Lung (tissue), 12 donors: ENCODE measurements around the gene TLCD2. TPM values are rescaled to one million over a fixed set of nuclear protein-coding genes. Genes with fewer than 3 reads are reported as not detected.
"Not testable (repeated sequence)": the region's sequence is repeated elsewhere in the genome, so short reads cannot be mapped to it uniquely, and the experiment has no call there.

ENCODE experiments used
- ATAC-seq: fragments of 200-7000 bp; cut with Tn5 transposase; one replicate; pipeline ENCODE4 v1.9.1; 2020; ENCODE audit warnings: moderate number of reproducible peaks; ENCODE audit not compliant: insufficient read depth, low FRiP score
- DNase-seq, 3 donors: peaks; one replicate each; pipeline ENCODE4 v3.0.0-alpha.2; 2013 to 2017
- H3K27ac ChIP-seq, 2 donors: one replicate each; pipeline ENCODE4 v1.5.1; 2013; ENCODE audit warnings: mild to moderate bottlenecking in 2 of 2, moderate library complexity in 2 of 2, control low read depth in 1 of 2, inconsistent platforms in 1 of 2, low read depth in 1 of 2, low read length in 1 of 2
- H3K27me3 ChIP-seq, 3 donors: one replicate each; pipeline ENCODE4 v1.5.1; 2013; ENCODE audit warnings: low read length in 2 of 3; ENCODE audit not compliant: control insufficient read depth in 3 of 3, insufficient read depth in 3 of 3
- H3K36me3 ChIP-seq, 4 donors: one replicate each; pipeline ENCODE4 v1.5.1; 2013; ENCODE audit warnings: low read length in 4 of 4, mild to moderate bottlenecking in 1 of 4, moderate library complexity in 1 of 4; ENCODE audit not compliant: control insufficient read depth in 4 of 4, insufficient read depth in 4 of 4
- H3K4me1 ChIP-seq, 5 donors: one replicate each; pipeline ENCODE4 v1.5.1; 2013; ENCODE audit warnings: low read length in 5 of 5, mild to moderate bottlenecking in 2 of 5, moderate library complexity in 1 of 5; ENCODE audit not compliant: control insufficient read depth in 5 of 5, insufficient read depth in 5 of 5
- H3K4me3 ChIP-seq: one replicate; pipeline ENCODE4 v1.5.1; 2013; ENCODE audit warnings: mild to moderate bottlenecking, control low read depth, moderate library complexity
- H3K9ac ChIP-seq, 2 donors: one replicate each; pipeline ENCODE4 v1.5.1; 2013; ENCODE audit warnings: low read length in 2 of 2, control low read depth in 1 of 2; ENCODE audit not compliant: insufficient read depth in 1 of 2
- H3K9me3 ChIP-seq, 4 donors: one replicate each; pipeline ENCODE4 v1.5.1; 2013; ENCODE audit warnings: low read length in 3 of 4, mild to moderate bottlenecking in 1 of 4, moderate library complexity in 1 of 4; ENCODE audit not compliant: control insufficient read depth in 4 of 4, insufficient read depth in 3 of 4
- CTCF ChIP-seq: IDR thresholded peaks from 2 replicates; pipeline ENCODE4 v1.5.1; 2012; ENCODE audit warnings: mild to moderate bottlenecking; ENCODE audit errors: control extremely low read depth, extremely low read depth
- WGBS, 2 donors: extraction: QIAGEN DNeasy Blood & Tissue Kit; methylation state at CpG; one replicate each; pipeline ENCODE4 v1.1.7; 2013; 5-methylcytosine and 5-hydroxymethylcytosine counted together
- polyA plus RNA-seq, 2 donors: library from polyadenylated mRNA; stranded (reverse); fragments of 200-250 nt; gene quantifications; one replicate each; pipeline ENCODE4 v1.2.1, GENCODE V29; 2013
- total RNA-seq, 2 donors: library from RNA; depleted of rRNA in 1 of 2; stranded (reverse); fragments of >200 nt in 1 of 2; gene quantifications; one replicate each; pipeline ENCODE4 v1.2.1, GENCODE V29; 2014 to 2021
- donor health status: control.
- donor health status: control.
- donor health status: Bipolar disorder and iron deficiency.
- donor health status: healthy.
- donor health status: DM: yes; HTN: yes; CAD: no.

The TLCD2 gene
- total and polyA plus RNA-seq, 4 donors = 4.4 to 16.1 (median 9.8) TPM

GRCh38 chr17:1743088-1743439 is 32.9 kb upstream of the TLCD2 start:
- 84 to 96% methylated on average over 2 of the region's 2 CpGs for WGBS, 2 donors
- no peaks in the 10 kb centered on the region for H3K27me3 ChIP-seq
- ATAC-seq (no peak), DNase-seq (no peak)
- H3K36me3 ChIP-seq = peaks cover 0 to 3% (median 1%) of the 10 kb centered on the region in 4 donors
- no peaks in the 10 kb centered on the region for H3K9me3 ChIP-seq
- no peak overlapping the region for H3K9ac ChIP-seq
- H3K4me1 ChIP-seq = peaks cover 0 to 5% (median 0%) of the 10 kb centered on the region in 5 donors
- no peak overlapping the region for H3K4me3 ChIP-seq
- H3K27ac ChIP-seq = peak overlapping the region in 1 of 2 donors; percentile 39
- no peak for TF ChIP-seq CTCF

- Histone ChIP-seq H3K4me1 (peaks cover 0 to 5% (median 0%) of the 10 kb centered on the region in 5 donors), H3K9me3 (no peaks in the 10 kb centered on the region), H3K36me3 (peaks cover 0 to 8% (median 1%) of the 10 kb centered on the region in 4 donors), H3K27ac (peak within 1 kb of the TSS in 1 of 2 donors; percentile 39), H3K27me3 (no peaks in the 10 kb centered on the region), H3K4me3 (no peak within 1 kb of the TSS), H3K9ac (no peak within 1 kb of the TSS)
- DNase-seq = peak; percentile 38 to 75 (median 71)
- 59 to 72% methylated on average over 10 of the region's 10 CpGs for WGBS, 2 donors
- TF ChIP-seq CTCF = no peak
- no peak for ATAC-seq
These were observed 32.4 kb upstream of the TLCD2 start, which contains the start of gene SERPINF2 for GRCh38 chr17:1742371-1743087. Gene SERPINF2, plus strand, starts transcription at chr17:1742871. Its CDS starts 2,125 bp downstream, at chr17:1744996.

GRCh38 chr17:1741899-1742298 is 31.7 kb upstream of the TLCD2 start:
- not testable (repeated sequence) for H3K4me1 ChIP-seq, H3K27ac ChIP-seq, ATAC-seq, DNase-seq, H3K9ac ChIP-seq, H3K9me3 ChIP-seq, H3K27me3 ChIP-seq, H3K4me3 ChIP-seq
- 75 to 92% methylated on average over 7 of the region's 7 CpGs for WGBS, 2 donors
- peaks cover 0 to 14% (median 3%) of the 10 kb centered on the region in 4 donors for H3K36me3 ChIP-seq

- TF ChIP-seq CTCF = no peak
- H3K27ac ChIP-seq = no peak overlapping the region
- 86 to 93% methylated on average over 20 to 21 of the region's 21 CpGs for WGBS, 2 donors
- H3K4me3 ChIP-seq = no peak overlapping the region
- peaks cover 0 to 11% (median 4%) of the 10 kb centered on the region in 5 donors for H3K4me1 ChIP-seq
- peaks cover 0 to 43% (median 9%) of the 10 kb centered on the region in 4 donors for H3K36me3 ChIP-seq
- H3K9ac ChIP-seq = no peak overlapping the region
- DNase-seq (no peak), ATAC-seq (no peak)
- H3K9me3 ChIP-seq = no peaks in the 10 kb centered on the region
- no peaks in the 10 kb centered on the region for H3K27me3 ChIP-seq
These were observed 27.5 kb upstream of the TLCD2 start for GRCh38 chr17:1737531-1738291.
